ENCODE results near the gene KLF16. TPM values are rescaled to one million over a fixed set of nuclear protein-coding genes. Genes with fewer than 3 reads are reported as not detected.
A peak's percentile ranks its signal among the peaks of the same experiment; 100 is the strongest.

KLF16 gene
- total and polyA plus RNA-seq, 9 of the 15 experiments (the other 6 are each of a cell fraction or from before 2014, with no cell fraction given): 0.04 to 60.4 (median 6.8) TPM

GRCh38 chr19:1836458-1837221, 26.7 kb downstream of the KLF16 start (continued):
- peak; percentile 70 to 75 for TF ChIP-seq MAZ (CRISPR knock-in tag; conservative IDR thresholded peaks at IDR 0.05 in 1 of 2, IDR thresholded peaks at IDR 0.05 in 1 of 2)
- peak in 1 of 2 experiments; percentile 74; a peak in 2 of 4 replicates for TF ChIP-seq RCOR1 (IDR thresholded peaks at IDR 0.05; ENCODE audit: borderline replicate concordance in 1 of 2, low read depth in 2 of 2, low read length in 2 of 2)
- TF ChIP-seq TCF7L2 (IDR thresholded peaks at IDR 0.05; ENCODE audit: low read depth, low read length): peak; percentile 73; the same call in 1 of the 2 replicates
- TF ChIP-seq SMARCE1 (IDR thresholded peaks at IDR 0.05): peak; percentile 92
- TF ChIP-seq SOX6 (IDR thresholded peaks at IDR 0.05): peak; percentile 83
- TF ChIP-seq CBX1 (IDR thresholded peaks at IDR 0.05; ENCODE audit: low read depth): peak; percentile 87; the same call in 1 of the 2 replicates
- TF ChIP-seq PML (IDR thresholded peaks at IDR 0.05; ENCODE audit: low read length): peak; percentile 88
- TF ChIP-seq RAD51 (IDR thresholded peaks at IDR 0.05; ENCODE audit: borderline replicate concordance, low read depth): no peak
- peak in 1 of 2 experiments; percentile 35 for TF ChIP-seq E2F6 (IDR thresholded peaks at IDR 0.05; ENCODE audit: borderline replicate concordance in 1 of 2, extremely low read depth in 1 of 2, insufficient read depth in 1 of 2, insufficient read length in 1 of 2, low read depth in 1 of 2, low read length in 1 of 2, poor library complexity in 1 of 2, severe bottlenecking in 1 of 2)
- TF ChIP-seq ARID1B (IDR thresholded peaks at IDR 0.05): peak; percentile 98
- peak; percentile 59 for TF ChIP-seq NEUROD1 (IDR thresholded peaks at IDR 0.05; ENCODE audit: borderline replicate concordance, low read depth, low read length, partially characterized antibody)
- no peak for TF ChIP-seq PCBP1 (IDR thresholded peaks at IDR 0.05; ENCODE audit: low read depth, low read length, poor library complexity, severe bottlenecking)
- TF ChIP-seq, protein P1, sequence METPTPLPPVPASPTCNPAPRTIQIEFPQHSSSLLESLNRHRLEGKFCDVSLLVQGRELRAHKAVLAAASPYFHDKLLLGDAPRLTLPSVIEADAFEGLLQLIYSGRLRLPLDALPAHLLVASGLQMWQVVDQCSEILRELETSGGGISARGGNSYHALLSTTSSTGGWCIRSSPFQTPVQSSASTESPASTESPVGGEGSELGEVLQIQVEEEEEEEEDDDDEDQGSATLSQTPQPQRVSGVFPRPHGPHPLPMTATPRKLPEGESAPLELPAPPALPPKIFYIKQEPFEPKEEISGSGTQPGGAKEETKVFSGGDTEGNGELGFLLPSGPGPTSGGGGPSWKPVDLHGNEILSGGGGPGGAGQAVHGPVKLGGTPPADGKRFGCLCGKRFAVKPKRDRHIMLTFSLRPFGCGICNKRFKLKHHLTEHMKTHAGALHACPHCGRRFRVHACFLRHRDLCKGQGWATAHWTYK (CRISPR knock-in tag; IDR thresholded peaks at IDR 0.05): peak; percentile 20; the same call in 1 of the 2 replicates
- no peak for TF ChIP-seq SRSF9 (IDR thresholded peaks at IDR 0.05; ENCODE audit: borderline replicate concordance, low read depth, low read length)
- peak; percentile 31 to 71; a peak in 1 of 4 replicates for TF ChIP-seq ARNT (IDR thresholded peaks at IDR 0.05)
- TF ChIP-seq, protein P2, sequence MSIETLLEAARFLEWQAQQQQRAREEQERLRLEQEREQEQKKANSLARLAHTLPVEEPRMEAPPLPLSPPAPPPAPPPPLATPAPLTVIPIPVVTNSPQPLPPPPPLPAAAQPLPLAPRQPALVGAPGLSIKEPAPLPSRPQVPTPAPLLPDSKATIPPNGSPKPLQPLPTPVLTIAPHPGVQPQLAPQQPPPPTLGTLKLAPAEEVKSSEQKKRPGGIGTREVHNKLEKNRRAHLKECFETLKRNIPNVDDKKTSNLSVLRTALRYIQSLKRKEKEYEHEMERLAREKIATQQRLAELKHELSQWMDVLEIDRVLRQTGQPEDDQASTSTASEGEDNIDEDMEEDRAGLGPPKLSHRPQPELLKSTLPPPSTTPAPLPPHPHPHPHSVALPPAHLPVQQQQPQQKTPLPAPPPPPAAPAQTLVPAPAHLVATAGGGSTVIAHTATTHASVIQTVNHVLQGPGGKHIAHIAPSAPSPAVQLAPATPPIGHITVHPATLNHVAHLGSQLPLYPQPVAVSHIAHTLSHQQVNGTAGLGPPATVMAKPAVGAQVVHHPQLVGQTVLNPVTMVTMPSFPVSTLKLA (conservative IDR thresholded peaks at IDR 0.05): peak in 1 of 2 experiments; percentile 73; a peak in 2 of 4 replicates
- TF ChIP-seq CBFA2T3 (IDR thresholded peaks at IDR 0.05): peak; percentile 98
- TF ChIP-seq ZNF639 (CRISPR knock-in tag; conservative IDR thresholded peaks at IDR 0.05 in 1 of 2, IDR thresholded peaks at IDR 0.05 in 1 of 2): peak in 1 of 2 experiments; percentile 86; a peak in 2 of 4 replicates
- no peak for TF ChIP-seq CBX8 (IDR thresholded peaks at IDR 0.05; ENCODE audit: borderline replicate concordance, extremely low read depth, low read depth, low read length, poor library complexity, severe bottlenecking)
- no peak for TF ChIP-seq TSC22D4 (tag; IDR thresholded peaks at IDR 0.05)
